ENCODE measurements around the gene FARS2. TPM values are rescaled to one million over a fixed set of nuclear protein-coding genes. Genes with fewer than 3 reads are reported as not detected.

Gene FARS2
- total RNA-seq, 4 donors from 2014 or later: 16.4 to 26.1 (median 21.4) TPM

GRCh38 chr6:5343998-5344397 lies 82.7 kb downstream of the FARS2 start:
- TF ChIP-seq POLR2A (IDR thresholded peaks at IDR 0.05) (no peak), CTCF (IDR thresholded peaks at IDR 0.05) (no peak), EP300 (IDR thresholded peaks at IDR 0.05) (no peak)
- no peaks in the 10 kb centered on the region for H3K4me1 ChIP-seq
- DNase-seq (ENCODE audit: low spot score in 2 of 2): no peak
- no peaks in the 10 kb centered on the region for H3K36me3 ChIP-seq
- H3K27ac ChIP-seq: no peak overlapping the region
- H3K4me3 ChIP-seq: no peak overlapping the region
- 82% methylated on average over 11 of the region's 11 CpGs for WGBS, 2 donors
- H3K27me3 ChIP-seq: no peaks in the 10 kb centered on the region
- H3K9me3 ChIP-seq: no peaks in the 10 kb centered on the region

GRCh38 chr6:5345324-5345723 lies 84.0 kb downstream of the FARS2 start:
- DNase-seq (ENCODE audit: low spot score in 2 of 2): no peak
- Histone ChIP-seq H3K27ac (no peak overlapping the region), H3K36me3 (no peaks in the 10 kb centered on the region), H3K4me1 (no peaks in the 10 kb centered on the region), H3K27me3 (no peaks in the 10 kb centered on the region), H3K4me3 (no peak overlapping the region), H3K9me3 (no peaks in the 10 kb centered on the region)
- 84 to 86% methylated on average over 6 of the region's 6 CpGs for WGBS, 2 donors
- TF ChIP-seq EP300 (IDR thresholded peaks at IDR 0.05) (no peak), POLR2A (IDR thresholded peaks at IDR 0.05) (no peak), CTCF (IDR thresholded peaks at IDR 0.05) (no peak)

GRCh38 chr6:5351552-5352210 lies 90.4 kb downstream of the FARS2 start:
- TF ChIP-seq CTCF (IDR thresholded peaks at IDR 0.05) (no peak), EP300 (IDR thresholded peaks at IDR 0.05) (no peak), POLR2A (IDR thresholded peaks at IDR 0.05) (no peak)
- 94 to 96% methylated on average over 6 of the region's 6 CpGs for WGBS, 2 donors
- no peak overlapping the region for H3K4me3 ChIP-seq
- H3K9me3 ChIP-seq: no peaks in the 10 kb centered on the region
- no peak for DNase-seq (ENCODE audit: low spot score in 2 of 2)
- no peaks in the 10 kb centered on the region for H3K4me1 ChIP-seq
- no peak overlapping the region for H3K27ac ChIP-seq
- no peaks in the 10 kb centered on the region for H3K27me3 ChIP-seq
- H3K36me3 ChIP-seq: no peaks in the 10 kb centered on the region

- no peak for DNase-seq (ENCODE audit: low spot score in 2 of 2)
- WGBS, 2 donors: 67 to 79% methylated on average over 1 of the region's 1 CpG
These were observed 92.7 kb downstream of the FARS2 start for GRCh38 chr6:5353971-5354370.

More at GRCh38 chr6:5353971-5354370, 92.7 kb downstream of the FARS2 start:
- Histone ChIP-seq H3K4me1 (no peaks in the 10 kb centered on the region), H3K27me3 (no peaks in the 10 kb centered on the region), H3K27ac (no peak overlapping the region), H3K4me3 (no peak overlapping the region), H3K9me3 (no peaks in the 10 kb centered on the region), H3K36me3 (no peaks in the 10 kb centered on the region)
- TF ChIP-seq CTCF (IDR thresholded peaks at IDR 0.05) (no peak), EP300 (IDR thresholded peaks at IDR 0.05) (no peak), POLR2A (IDR thresholded peaks at IDR 0.05) (no peak)
